Activated CD4-positive, alpha-beta memory T cell treated with anti-CD3 and anti-CD28 coated beads for 36 hours (primary cell): ENCODE data around the gene CHAC1. TPM values are rescaled to one million over a fixed set of nuclear protein-coding genes. Genes with fewer than 3 reads are reported as not detected.

ENCODE experiments used
- CTCF ChIA-PET: fragments of 350-600 bp; sonication (Branson Sonifier 250); formaldehyde crosslinking; loops from one replicate; lab custom pipeline; 2021; ENCODE audit warnings: antibody characterized with exemption, inconsistent platforms; lab: Charles Lee
- POLR2A ChIA-PET: fragments of 350-600 bp; sonication (Branson Sonifier 250); formaldehyde crosslinking; loops from one replicate; lab custom pipeline; 2021; ENCODE audit warnings: antibody characterized with exemption; lab: Charles Lee
- DNase-seq: peaks from one replicate; pipeline ENCODE4 v3.0.0-alpha.2; 2020
- H3K27ac Mint-ChIP-seq: one replicate; pipeline ENCODE4 v1.8.0; 2021; ENCODE audit warnings: mixed read lengths
- H3K27me3 Mint-ChIP-seq: one replicate; pipeline ENCODE4 v1.8.0; 2021; ENCODE audit warnings: mixed read lengths
- H3K36me3 Mint-ChIP-seq: one replicate; pipeline ENCODE4 v1.8.0; 2021; ENCODE audit warnings: mixed read lengths
- H3K4me1 Mint-ChIP-seq: one replicate; pipeline ENCODE4 v1.8.0; 2021; ENCODE audit warnings: low read depth, mixed read lengths
- H3K4me3 Mint-ChIP-seq: one replicate; pipeline ENCODE4 v1.8.0; 2021; ENCODE audit warnings: mild to moderate bottlenecking, mixed read lengths
- H3K9me3 Mint-ChIP-seq: one replicate; pipeline ENCODE4 v1.8.0; 2021; ENCODE audit warnings: mixed read lengths
- intact Hi-C: fragments of 100-400 bp; cut with micrococcal nuclease; formaldehyde crosslinking; loops from one replicate; pipeline ENCODE4 v1.15.1; 2023
- total RNA-seq, 2 experiments: library from RNA; stranded (reverse); gene quantifications; one replicate each; pipeline ENCODE4 v1.2.3, GENCODE V29; 2021

Gene CHAC1
- total RNA-seq, 2 experiments from 2014 or later = 21.6 to 22.3 TPM

GRCh38 chr15:40978562-40978961, 25.3 kb downstream of the CHAC1 start:
- H3K9me3 Mint-ChIP-seq = no peaks in the 10 kb centered on the region
- no peaks in the 10 kb centered on the region for H3K27me3 Mint-ChIP-seq
- no peak overlapping the region for H3K4me3 Mint-ChIP-seq
- intact Hi-C loops = no loop called here
- DNase-seq = no peak
- H3K27ac Mint-ChIP-seq = no peak overlapping the region
- H3K4me1 Mint-ChIP-seq = no peaks in the 10 kb centered on the region
- CTCF ChIA-PET = no interaction called here
- H3K36me3 Mint-ChIP-seq = peaks cover 39% of the 10 kb centered on the region
- POLR2A ChIA-PET = no interaction called here

- CTCF ChIA-PET = no interaction called here
- Mint-ChIP-seq H3K4me3 (no peak overlapping the region), H3K9me3 (no peaks in the 10 kb centered on the region), H3K27me3 (no peaks in the 10 kb centered on the region), H3K36me3 (peaks cover 52% of the 10 kb centered on the region), H3K27ac (no peak overlapping the region), H3K4me1 (no peaks in the 10 kb centered on the region)
- intact Hi-C loops = no loop called here
- POLR2A ChIA-PET = no interaction called here
- no peak for DNase-seq
Measured at GRCh38 chr15:40981186-40981585, 27.9 kb downstream of the CHAC1 start.

GRCh38 chr15:40982855-40983254, 29.6 kb downstream of the CHAC1 start:
- ChIA-PET CTCF (no interaction called here), POLR2A (no interaction called here)
- H3K4me3 Mint-ChIP-seq = no peak overlapping the region
- H3K4me1 Mint-ChIP-seq = no peaks in the 10 kb centered on the region
- no peak overlapping the region for H3K27ac Mint-ChIP-seq
- H3K36me3 Mint-ChIP-seq = peaks cover 61% of the 10 kb centered on the region
- intact Hi-C loops = no loop called here
- H3K27me3 Mint-ChIP-seq = no peaks in the 10 kb centered on the region
- H3K9me3 Mint-ChIP-seq = no peaks in the 10 kb centered on the region
- DNase-seq = no peak

- no peaks in the 10 kb centered on the region for H3K27me3 Mint-ChIP-seq
- no peaks in the 10 kb centered on the region for H3K9me3 Mint-ChIP-seq
- H3K27ac Mint-ChIP-seq = no peak overlapping the region
- POLR2A ChIA-PET = no interaction called here
- CTCF ChIA-PET = no interaction called here
- no peak for DNase-seq
- peaks cover 60% of the 10 kb centered on the region for H3K36me3 Mint-ChIP-seq
- H3K4me3 Mint-ChIP-seq = no peak overlapping the region
- intact Hi-C loops = no loop called here
- H3K4me1 Mint-ChIP-seq = no peaks in the 10 kb centered on the region
Measured at GRCh38 chr15:40984406-40984805, 31.1 kb downstream of the CHAC1 start.

GRCh38 chr15:40984964-40985363, 31.7 kb downstream of the CHAC1 start:
- Mint-ChIP-seq H3K27me3 (no peaks in the 10 kb centered on the region), H3K27ac (no peak overlapping the region), H3K4me1 (peaks cover 3% of the 10 kb centered on the region), H3K4me3 (no peak overlapping the region), H3K36me3 (peaks cover 58% of the 10 kb centered on the region), H3K9me3 (no peaks in the 10 kb centered on the region)
- intact Hi-C loops = no loop called here
- POLR2A ChIA-PET = no interaction called here
- no peak for DNase-seq
- CTCF ChIA-PET = no interaction called here

GRCh38 chr15:40985541-40986330, 32.5 kb downstream of the CHAC1 start:
- POLR2A ChIA-PET = no interaction called here
- H3K9me3 Mint-ChIP-seq = no peaks in the 10 kb centered on the region
- CTCF ChIA-PET = no interaction called here

GRCh38 chr15:40986820-40987219, 33.5 kb downstream of the CHAC1 start:
- Mint-ChIP-seq H3K4me3 (no peak overlapping the region), H3K9me3 (no peaks in the 10 kb centered on the region), H3K27me3 (no peaks in the 10 kb centered on the region), H3K36me3 (peaks cover 57% of the 10 kb centered on the region), H3K27ac (no peak overlapping the region), H3K4me1 (peaks cover 19% of the 10 kb centered on the region)
- ChIA-PET POLR2A (no interaction called here), CTCF (no interaction called here)
- no peak for DNase-seq
- intact Hi-C loops = no loop called here

More at GRCh38 chr15:40985541-40986330, 32.5 kb downstream of the CHAC1 start:
- no peak for DNase-seq
- no peaks in the 10 kb centered on the region for H3K27me3 Mint-ChIP-seq
- H3K27ac Mint-ChIP-seq = no peak overlapping the region
- peaks cover 10% of the 10 kb centered on the region for H3K4me1 Mint-ChIP-seq
- intact Hi-C loops = no loop called here
- no peak overlapping the region for H3K4me3 Mint-ChIP-seq
- peaks cover 61% of the 10 kb centered on the region for H3K36me3 Mint-ChIP-seq

GRCh38 chr15:40988156-40988555, 34.9 kb downstream of the CHAC1 start:
- no peak for DNase-seq
- H3K4me1 Mint-ChIP-seq = peaks cover 19% of the 10 kb centered on the region
- intact Hi-C loops = no loop called here
- H3K36me3 Mint-ChIP-seq = peaks cover 50% of the 10 kb centered on the region
- no peak overlapping the region for H3K4me3 Mint-ChIP-seq
- H3K9me3 Mint-ChIP-seq = no peaks in the 10 kb centered on the region
- CTCF ChIA-PET = no interaction called here
- POLR2A ChIA-PET = no interaction called here
- no peaks in the 10 kb centered on the region for H3K27me3 Mint-ChIP-seq
- H3K27ac Mint-ChIP-seq = no peak overlapping the region

GRCh38 chr15:40990080-40990479, 36.8 kb downstream of the CHAC1 start:
- ChIA-PET CTCF (interaction anchor here (0.7 to 1.0 kb wide), 2 partner anchors 86 to 194 kb away, joined by 3 to 4 read pairs; no protein-coding TSS in a partner anchor), POLR2A (no interaction called here)
- Mint-ChIP-seq H3K9me3 (no peaks in the 10 kb centered on the region), H3K4me1 (peaks cover 19% of the 10 kb centered on the region), H3K27ac (peak overlapping the region; percentile 69), H3K27me3 (no peaks in the 10 kb centered on the region), H3K36me3 (peaks cover 38% of the 10 kb centered on the region), H3K4me3 (no peak overlapping the region)
- intact Hi-C loops = no loop called here
- no peak for DNase-seq

- Mint-ChIP-seq H3K4me3 (no peak overlapping the region), H3K9me3 (no peaks in the 10 kb centered on the region), H3K4me1 (peaks cover 19% of the 10 kb centered on the region), H3K36me3 (peaks cover 42% of the 10 kb centered on the region), H3K27me3 (no peaks in the 10 kb centered on the region), H3K27ac (peak overlapping the region; percentile 69)
- CTCF ChIA-PET = interaction anchor here (0.7 to 1.1 kb wide), 4 partner anchors 60 to 194 kb away, joined by 3 to 4 read pairs (median 4); no protein-coding TSS in a partner anchor
- peak; percentile 25 for DNase-seq
- intact Hi-C loops = no loop called here
- POLR2A ChIA-PET = no interaction called here
Measured at GRCh38 chr15:40990789-40991188, 37.5 kb downstream of the CHAC1 start.

- no peak for DNase-seq
- peaks cover 44% of the 10 kb centered on the region for H3K36me3 Mint-ChIP-seq
- ChIA-PET CTCF (interaction anchor here (1.0 to 1.1 kb wide), 4 partner anchors 50 to 87 kb away, joined by 3 to 5 read pairs (median 4); no protein-coding TSS in a partner anchor), POLR2A (no interaction called here)
- peaks cover 19% of the 10 kb centered on the region for H3K4me1 Mint-ChIP-seq
- no peaks in the 10 kb centered on the region for H3K27me3 Mint-ChIP-seq
- no peaks in the 10 kb centered on the region for H3K9me3 Mint-ChIP-seq
- no peak overlapping the region for H3K4me3 Mint-ChIP-seq
- no peak overlapping the region for H3K27ac Mint-ChIP-seq
- intact Hi-C loops = no loop called here
Measured at GRCh38 chr15:40991355-40991754, 38.1 kb downstream of the CHAC1 start.

GRCh38 chr15:40992241-40992741, 39.0 kb downstream of the CHAC1 start:
- intact Hi-C loops = no loop called here
- CTCF ChIA-PET = interaction anchor here (1.1 kb wide), 1 partner anchor 50 kb away, joined by 5 read pairs; no protein-coding TSS in a partner anchor
- no peak overlapping the region for H3K4me3 Mint-ChIP-seq
- H3K4me1 Mint-ChIP-seq = peaks cover 19% of the 10 kb centered on the region
- no peak overlapping the region for H3K27ac Mint-ChIP-seq
- H3K27me3 Mint-ChIP-seq = no peaks in the 10 kb centered on the region
- peaks cover 46% of the 10 kb centered on the region for H3K36me3 Mint-ChIP-seq
- no peaks in the 10 kb centered on the region for H3K9me3 Mint-ChIP-seq
- POLR2A ChIA-PET = no interaction called here
- no peak for DNase-seq
